Mesenchymal stem cell (in vitro differentiated cells and primary cell): ENCODE data around the gene SLC34A3.

Source experiments
- DNase-seq: peaks from one replicate; pipeline ENCODE4 v3.0.0-alpha.2; 2013
- H2AFZ ChIP-seq: one replicate; pipeline ENCODE4 v1.6.1; 2013; ENCODE audit warnings: low read depth, mild to moderate bottlenecking, control low read depth, inconsistent platforms, low read length, moderate library complexity
- H2AK5ac ChIP-seq: 2 replicates; pipeline ENCODE4 v1.6.1; 2013; ENCODE audit warnings: low read length, moderate library complexity, mild to moderate bottlenecking, inconsistent platforms; ENCODE audit not compliant: severe bottlenecking
- H2BK120ac ChIP-seq: one replicate; pipeline ENCODE4 v1.6.1; 2013; ENCODE audit warnings: low read depth, mild to moderate bottlenecking, inconsistent platforms, low read length, moderate library complexity
- H2BK12ac ChIP-seq, 2 experiments: one replicate each; pipeline ENCODE4 v1.6.1; 2013; ENCODE audit warnings: inconsistent platforms in 2 of 2, low read length in 2 of 2, mild to moderate bottlenecking in 2 of 2, moderate library complexity in 2 of 2, control low read depth in 1 of 2
- H2BK15ac ChIP-seq: one replicate; pipeline ENCODE4 v1.6.1; 2013; ENCODE audit warnings: mild to moderate bottlenecking, low read depth, inconsistent platforms; ENCODE audit not compliant: poor library complexity, severe bottlenecking
- H2BK5ac ChIP-seq: 2 replicates; pipeline ENCODE4 v1.6.1; 2013; ENCODE audit warnings: low read depth, mild to moderate bottlenecking, low read length, control low read depth, inconsistent platforms; ENCODE audit not compliant: poor library complexity, severe bottlenecking
- H3K14ac ChIP-seq, 2 experiments: one replicate each; pipeline ENCODE4 v1.6.1; 2013; ENCODE audit warnings: inconsistent platforms in 2 of 2, low read length in 2 of 2, control low read depth in 1 of 2, mild to moderate bottlenecking in 1 of 2, moderate library complexity in 1 of 2
- H3K18ac ChIP-seq, 2 experiments: one replicate each; pipeline ENCODE4 v1.6.1; 2013; ENCODE audit warnings: inconsistent platforms in 2 of 2, low read length in 2 of 2, control low read depth in 1 of 2, low read depth in 1 of 2, mild to moderate bottlenecking in 1 of 2
- H3K23ac ChIP-seq, 2 experiments: one replicate each; pipeline ENCODE4 v1.6.1; 2013; ENCODE audit warnings: inconsistent platforms in 2 of 2, low read length in 2 of 2, mild to moderate bottlenecking in 2 of 2, moderate library complexity in 2 of 2, control low read depth in 1 of 2
- H3K27ac ChIP-seq: 2 replicates; pipeline ENCODE4 v1.5.1; 2013; ENCODE audit warnings: mild to moderate bottlenecking, moderate library complexity, low read length, control low read depth, inconsistent platforms; ENCODE audit not compliant: poor library complexity, severe bottlenecking
- H3K27me3 ChIP-seq, 2 experiments: 2 replicates each; pipeline versions ENCODE4 v1.6.1 to v1.7.0; 2013; ENCODE audit warnings: low read length in 2 of 2, mild to moderate bottlenecking in 2 of 2, moderate library complexity in 2 of 2, control low read depth in 1 of 2, inconsistent platforms in 1 of 2; ENCODE audit not compliant: control insufficient read depth in 1 of 2, insufficient read depth in 1 of 2
- H3K36me3 ChIP-seq, 2 experiments: 2 replicates each; pipeline versions ENCODE4 v1.6.1 to v1.7.0; 2013; ENCODE audit warnings: low read length in 2 of 2, control low read depth in 1 of 2, inconsistent platforms in 1 of 2, low read depth in 1 of 2, mild to moderate bottlenecking in 1 of 2; ENCODE audit not compliant: insufficient read depth in 2 of 2, control insufficient read depth in 1 of 2
- H3K4ac ChIP-seq, 2 experiments: one replicate each; pipeline ENCODE4 v1.6.1; 2013; ENCODE audit warnings: inconsistent platforms in 2 of 2, low read length in 2 of 2, mild to moderate bottlenecking in 2 of 2, moderate library complexity in 2 of 2, control low read depth in 1 of 2, low read depth in 1 of 2
- H3K4me1 ChIP-seq: 2 replicates; pipeline ENCODE4 v1.6.1; 2013; ENCODE audit warnings: low read depth, low read length, control low read depth; ENCODE audit not compliant: control insufficient read depth, insufficient read depth
- H3K4me2 ChIP-seq: 2 replicates; pipeline ENCODE4 v1.6.1; 2013; ENCODE audit warnings: low read length, mild to moderate bottlenecking, inconsistent platforms; ENCODE audit not compliant: poor library complexity, severe bottlenecking
- H3K4me3 ChIP-seq, 2 experiments: 2 replicates each; pipeline versions ENCODE4 v1.5.1 to v1.7.0; 2013; ENCODE audit warnings: low read length in 2 of 2, mild to moderate bottlenecking in 2 of 2, control low read depth in 1 of 2, low read depth in 1 of 2; ENCODE audit not compliant: insufficient read depth in 1 of 2
- H3K79me1 ChIP-seq: replicated peaks from 2 replicates; pipeline ENCODE4 v1.6.1; 2013; ENCODE audit warnings: mild to moderate bottlenecking, control low read depth, low read length, inconsistent platforms; ENCODE audit not compliant: poor library complexity, severe bottlenecking
- H3K9ac ChIP-seq: 2 replicates; pipeline ENCODE4 v1.7.0; 2013; ENCODE audit warnings: mild to moderate bottlenecking, low read length, moderate library complexity
- H3K9me3 ChIP-seq: 2 replicates; pipeline ENCODE4 v1.7.0; 2013; ENCODE audit warnings: mild to moderate bottlenecking, low read length; ENCODE audit not compliant: control insufficient read depth
- H4K8ac ChIP-seq: one replicate; pipeline ENCODE4 v1.6.1; 2013; ENCODE audit warnings: inconsistent platforms, mild to moderate bottlenecking, low read length, moderate library complexity
- H4K91ac ChIP-seq: one replicate; pipeline ENCODE4 v1.6.1; 2013; ENCODE audit warnings: mild to moderate bottlenecking, low read length, inconsistent platforms
- WGBS: methylation state at CpG from one replicate; pipeline ENCODE4 v1.1.7; 2013; ENCODE audit warnings: mixed read lengths; 5-methylcytosine and 5-hydroxymethylcytosine counted together

The SLC34A3 gene

DNA sequence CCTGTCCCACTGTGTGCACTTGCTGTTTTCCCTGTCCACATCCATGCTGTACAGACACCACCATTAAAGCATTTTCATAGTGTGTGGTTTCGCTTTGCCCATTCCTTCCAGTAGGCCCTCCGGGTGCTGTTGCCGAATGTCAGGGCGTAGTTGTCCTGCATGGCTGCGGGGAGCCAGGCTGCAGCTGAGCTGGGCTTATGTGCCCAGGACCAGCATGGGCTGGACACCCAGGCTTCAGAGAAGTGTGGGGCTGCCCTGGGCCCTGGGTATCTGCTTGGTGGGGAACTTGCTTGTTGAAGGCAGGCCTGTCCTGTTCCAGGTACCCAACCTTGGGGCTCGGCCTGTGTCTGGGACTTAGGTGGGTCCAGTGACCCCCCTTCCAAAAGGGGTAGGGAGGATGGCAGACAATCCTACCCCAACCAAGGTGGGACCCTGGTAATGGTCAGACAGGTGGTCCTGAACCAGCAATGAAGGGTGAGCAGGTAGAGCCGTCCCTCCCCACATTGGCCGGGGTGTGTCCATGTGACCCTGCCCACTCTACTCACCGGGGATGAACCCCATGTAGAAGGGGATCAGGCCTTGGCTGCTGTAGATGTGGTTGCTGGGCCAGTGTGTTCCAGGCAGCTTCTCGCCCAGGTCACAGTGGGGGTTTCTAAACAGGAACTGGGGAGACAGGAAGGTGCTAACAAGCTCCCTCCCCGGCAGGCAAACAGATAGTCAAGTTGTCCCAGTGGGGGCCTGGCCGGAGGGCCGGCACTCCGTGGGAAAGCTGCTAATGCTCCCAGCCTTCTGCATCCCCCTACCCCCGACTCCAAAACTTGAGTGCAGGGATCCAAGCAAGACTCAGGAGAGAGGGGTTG, 13.2 kb downstream of the SLC34A3 start:
- H3K23ac ChIP-seq, result peak overlapping the region in 1 of 2 experiments; percentile 94
- whole genome bisulfite sequencing, result 59% methylated on average over 15 of the region's 15 CpGs
- H2BK12ac ChIP-seq, result peak overlapping the region in 1 of 2 experiments; percentile 29

DNA sequence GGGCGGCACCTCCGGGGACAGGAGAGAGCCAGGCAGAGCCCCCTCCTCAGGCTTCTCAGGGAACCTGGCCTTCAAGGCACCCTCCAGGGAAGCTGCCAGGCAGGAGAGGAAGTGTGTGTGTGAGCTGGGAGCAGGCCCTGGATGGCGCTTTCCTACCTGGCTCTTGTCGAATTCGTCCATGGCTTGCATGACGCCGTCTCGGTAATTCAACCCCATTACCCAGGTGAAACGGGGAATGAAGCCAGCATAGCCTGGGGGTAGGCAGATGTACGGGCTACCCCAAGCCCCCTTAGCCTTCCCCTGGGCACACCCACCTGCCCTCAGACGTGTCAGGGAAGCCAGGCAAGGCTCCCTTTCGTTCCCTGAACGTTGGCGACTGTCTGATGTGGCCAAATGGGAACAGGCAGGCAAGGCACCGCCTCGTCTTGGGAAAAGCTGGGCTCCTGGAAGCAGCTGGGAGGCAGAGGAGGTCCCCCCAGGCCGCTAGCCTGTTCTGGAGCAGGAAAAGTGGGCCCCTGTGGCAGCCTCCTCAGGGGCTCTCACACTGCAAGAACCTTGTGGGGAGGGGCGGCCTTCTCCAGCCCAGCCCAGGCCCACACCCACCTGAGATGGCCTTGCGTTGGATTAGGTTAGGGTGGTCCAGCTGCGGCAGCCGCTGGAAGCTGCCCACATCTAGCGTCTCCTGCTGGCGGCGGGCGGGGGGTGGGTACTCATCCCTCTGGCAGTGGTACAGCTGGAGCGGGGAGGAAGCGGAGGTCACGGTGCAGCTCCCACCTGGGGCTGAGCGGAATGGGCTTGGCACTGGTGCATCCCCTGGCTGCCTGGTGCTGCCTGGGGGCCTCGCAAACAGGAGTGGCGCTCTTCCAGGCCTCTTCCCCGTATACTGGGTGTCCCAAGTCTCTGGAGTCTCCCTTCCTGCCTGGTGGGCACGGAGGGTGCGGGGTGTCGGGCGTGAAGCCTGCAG, 14.1 kb downstream of the SLC34A3 start:
- H3K27me3 ChIP-seq, result peaks cover 0 to 17% of the 10 kb centered on the region in 2 experiments
- H3K23ac ChIP-seq, result peak overlapping the region in 1 of 2 experiments; percentile 14
- H3K36me3 ChIP-seq, result peaks cover 24 to 27% of the 10 kb centered on the region in 2 experiments
- no peak overlapping the region for H2BK12ac ChIP-seq
- no peak overlapping the region for H2BK5ac ChIP-seq
- no peak overlapping the region for H3K9ac ChIP-seq
- no peak overlapping the region for H2AK5ac ChIP-seq
- H2BK120ac ChIP-seq, result no peak overlapping the region
- peaks cover 37% of the 10 kb centered on the region for H3K4me1 ChIP-seq
- no peaks in the 10 kb centered on the region for H3K9me3 ChIP-seq
- no peak overlapping the region for H4K8ac ChIP-seq
- H3K79me1 ChIP-seq, result no peaks in the 10 kb centered on the region
- DNase-seq, result peak; percentile 53
- H3K4ac ChIP-seq, result no peak overlapping the region
- no peak overlapping the region for H3K18ac ChIP-seq
- H2BK15ac ChIP-seq, result no peak overlapping the region
- H2AFZ ChIP-seq, result no peak overlapping the region
- H3K4me2 ChIP-seq, result no peak overlapping the region
- H3K4me3 ChIP-seq, result no peak overlapping the region
- peak overlapping the region; percentile 61 for H4K91ac ChIP-seq
- H3K14ac ChIP-seq, result no peak overlapping the region
- WGBS, result 67% methylated on average over 36 of the region's 36 CpGs
- no peak overlapping the region for H3K27ac ChIP-seq

More for the DNA sequence above, 13.2 kb downstream of the SLC34A3 start:
- Histone ChIP-seq H3K4me1 (peaks cover 41% of the 10 kb centered on the region), H3K4me3 (no peak overlapping the region), H3K36me3 (peaks cover 24 to 27% of the 10 kb centered on the region in 2 experiments), H3K4me2 (no peak overlapping the region), H2BK120ac (no peak overlapping the region), H3K14ac (peak overlapping the region in 1 of 2 experiments; percentile 81), H2AK5ac (no peak overlapping the region), H3K79me1 (peaks cover 3% of the 10 kb centered on the region), H3K9me3 (no peaks in the 10 kb centered on the region), H3K27me3 (peaks cover 0 to 12% of the 10 kb centered on the region in 2 experiments), H3K9ac (no peak overlapping the region), H2BK5ac (no peak overlapping the region), H2BK15ac (no peak overlapping the region), H4K8ac (no peak overlapping the region), H3K27ac (no peak overlapping the region), H3K4ac (no peak overlapping the region), H4K91ac (no peak overlapping the region), H2AFZ (no peak overlapping the region), H3K18ac (peak overlapping the region in 1 of 2 experiments; percentile 64)
- DNase-seq, result peak; percentile 46

DNA sequence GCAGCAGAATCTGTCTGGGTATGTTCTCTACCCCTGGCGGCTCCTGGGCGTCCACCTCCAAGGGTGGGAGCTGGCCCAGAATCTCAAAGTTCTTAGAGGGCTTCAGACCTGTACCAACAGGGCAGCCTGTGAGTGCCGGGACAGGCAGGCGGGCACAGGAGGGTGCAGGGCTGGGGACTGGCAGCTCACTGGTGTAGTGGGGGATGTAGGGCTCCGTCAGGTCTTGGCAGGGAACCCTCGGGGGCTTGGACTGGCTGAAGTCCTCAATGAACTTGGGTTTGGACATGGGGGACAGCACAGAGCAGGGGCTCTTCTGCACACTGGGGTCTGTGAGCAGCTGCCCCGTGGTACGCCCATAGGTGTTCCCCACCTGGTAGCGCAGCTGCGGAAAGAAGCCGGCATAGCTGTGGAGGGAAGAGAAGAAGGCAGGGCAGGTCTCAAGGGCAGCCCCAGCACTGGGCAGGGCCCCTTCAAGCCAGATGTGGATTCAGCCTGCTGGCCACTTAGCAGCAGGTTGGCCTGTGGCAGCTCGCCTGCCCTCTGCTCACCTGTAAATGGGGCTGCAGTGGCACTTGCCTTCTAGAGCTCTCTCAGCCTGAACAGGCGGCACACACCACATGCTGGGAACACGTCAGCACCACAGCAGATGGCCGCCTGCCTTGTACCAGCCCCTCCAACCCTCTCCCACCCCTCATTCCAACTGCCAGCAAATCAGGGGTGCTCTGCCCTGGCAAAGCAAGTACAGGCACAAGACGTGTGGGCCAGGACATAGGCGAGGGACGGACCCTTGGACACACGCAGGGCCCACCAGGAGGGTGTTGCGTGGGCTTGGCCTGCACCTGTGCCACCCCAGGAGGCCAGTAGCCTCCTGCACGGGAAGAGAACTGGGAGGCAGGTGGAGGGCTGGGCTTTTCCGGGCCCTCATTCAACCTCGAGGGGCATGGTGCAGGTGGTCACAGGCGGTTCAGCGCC, 15.0 kb downstream of the SLC34A3 start:
- peaks cover 24 to 27% of the 10 kb centered on the region in 2 experiments for H3K36me3 ChIP-seq
- H2AK5ac ChIP-seq, result no peak overlapping the region
- H2BK5ac ChIP-seq, result no peak overlapping the region
- no peaks in the 10 kb centered on the region for H3K79me1 ChIP-seq
- no peak overlapping the region for H3K18ac ChIP-seq
- peak overlapping the region in 1 of 2 experiments; percentile 14 for H3K23ac ChIP-seq
- H3K9ac ChIP-seq, result no peak overlapping the region
- H3K27ac ChIP-seq, result no peak overlapping the region
- no peak overlapping the region for H2BK120ac ChIP-seq
- no peak overlapping the region for H2BK15ac ChIP-seq
- no peak overlapping the region for H3K4ac ChIP-seq
- H2BK12ac ChIP-seq, result no peak overlapping the region
- peaks cover 0 to 17% of the 10 kb centered on the region in 2 experiments for H3K27me3 ChIP-seq
- no peak for DNase-seq
- no peak overlapping the region for H3K4me2 ChIP-seq
- no peak overlapping the region for H4K91ac ChIP-seq
- no peak overlapping the region for H4K8ac ChIP-seq
- H2AFZ ChIP-seq, result no peak overlapping the region
- H3K9me3 ChIP-seq, result no peaks in the 10 kb centered on the region
- H3K14ac ChIP-seq, result no peak overlapping the region
- H3K4me3 ChIP-seq, result no peak overlapping the region
- WGBS, result 92% methylated on average over 25 of the region's 25 CpGs
- H3K4me1 ChIP-seq, result peaks cover 40% of the 10 kb centered on the region
